Suppressor macrophage (primary cell): Measurements from ENCODE around the gene SRD5A1.

ENCODE experiments used
- DNase-seq, 4 experiments: peaks; one replicate each; pipeline ENCODE4 v3.0.0-alpha.2; 2020 to 2022

The SRD5A1 gene

DNA sequence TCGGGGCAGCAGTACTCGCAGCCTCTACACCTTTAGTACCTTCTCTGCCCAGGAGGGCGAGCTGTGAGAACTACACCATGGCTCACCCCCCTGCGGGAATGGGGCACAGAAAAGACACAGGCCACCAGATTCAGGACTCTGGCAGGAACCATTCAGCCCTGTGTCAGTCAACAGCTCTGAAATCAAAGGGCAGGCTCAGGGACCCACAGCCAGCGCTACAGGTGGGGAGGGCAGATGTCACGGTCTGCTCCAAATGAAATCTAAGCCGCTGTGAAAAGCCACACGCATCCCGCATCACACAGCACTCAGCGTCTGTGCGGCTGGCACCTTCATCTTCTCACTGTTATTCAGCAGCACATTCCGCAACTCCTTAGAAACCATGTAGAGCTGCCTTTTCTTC lies 28.3 kb upstream of the SRD5A1 start:
- DNase-seq = no peak

- peak in 1 of 4 experiments; percentile 6 for DNase-seq
These were observed 26.2 kb upstream of the SRD5A1 start for GRCh38 chr5:6606884-6607558.

- no peak for DNase-seq
These were observed 25.7 kb upstream of the SRD5A1 start for GRCh38 chr5:6607559-6607936.

- no peak for DNase-seq
These were observed 25.2 kb upstream of the SRD5A1 start for GRCh38 chr5:6608016-6608415.

DNA sequence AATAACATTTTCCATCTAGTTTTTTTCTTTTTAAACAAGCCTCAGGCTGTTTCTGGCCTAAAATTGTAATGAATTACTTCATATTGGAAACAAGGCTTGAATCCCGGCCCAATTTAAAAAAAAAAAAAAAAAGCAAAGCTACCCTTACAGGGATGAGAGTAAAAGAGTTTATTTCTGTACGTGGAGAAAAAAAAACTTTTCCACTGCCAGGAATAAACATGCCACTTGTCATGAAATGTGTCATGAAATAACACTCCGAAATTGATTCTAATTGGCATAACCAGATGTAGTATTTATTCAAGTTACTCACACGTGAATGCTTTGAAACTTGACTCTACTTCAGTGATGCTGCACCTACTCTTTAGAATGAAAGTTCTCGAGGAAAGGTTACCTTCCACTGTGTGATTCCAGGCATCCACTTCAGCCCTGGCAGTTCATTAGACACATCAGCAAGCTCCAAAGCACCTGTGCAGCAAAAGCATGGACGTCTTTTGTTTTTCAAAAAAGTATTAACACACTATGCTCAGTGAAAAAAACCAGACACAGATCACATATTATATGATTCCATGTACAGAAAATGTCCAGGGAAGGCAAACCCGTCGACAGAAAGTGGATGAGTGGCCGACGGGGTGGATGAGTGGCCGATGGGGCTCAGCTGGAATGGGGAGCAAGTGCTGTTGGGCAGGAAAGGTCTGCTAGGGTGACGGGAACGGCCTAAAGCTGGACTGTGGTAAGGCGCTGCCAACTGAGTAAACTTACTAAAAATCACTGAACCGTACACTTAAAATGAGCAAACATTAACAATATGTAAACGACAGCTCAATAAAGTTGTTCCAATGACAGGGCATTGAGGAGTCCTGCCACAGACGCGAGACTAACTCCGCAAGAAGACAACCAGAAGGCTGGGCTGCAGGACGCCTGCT lies 21.6 kb upstream of the SRD5A1 start:
- no peak for DNase-seq

DNA sequence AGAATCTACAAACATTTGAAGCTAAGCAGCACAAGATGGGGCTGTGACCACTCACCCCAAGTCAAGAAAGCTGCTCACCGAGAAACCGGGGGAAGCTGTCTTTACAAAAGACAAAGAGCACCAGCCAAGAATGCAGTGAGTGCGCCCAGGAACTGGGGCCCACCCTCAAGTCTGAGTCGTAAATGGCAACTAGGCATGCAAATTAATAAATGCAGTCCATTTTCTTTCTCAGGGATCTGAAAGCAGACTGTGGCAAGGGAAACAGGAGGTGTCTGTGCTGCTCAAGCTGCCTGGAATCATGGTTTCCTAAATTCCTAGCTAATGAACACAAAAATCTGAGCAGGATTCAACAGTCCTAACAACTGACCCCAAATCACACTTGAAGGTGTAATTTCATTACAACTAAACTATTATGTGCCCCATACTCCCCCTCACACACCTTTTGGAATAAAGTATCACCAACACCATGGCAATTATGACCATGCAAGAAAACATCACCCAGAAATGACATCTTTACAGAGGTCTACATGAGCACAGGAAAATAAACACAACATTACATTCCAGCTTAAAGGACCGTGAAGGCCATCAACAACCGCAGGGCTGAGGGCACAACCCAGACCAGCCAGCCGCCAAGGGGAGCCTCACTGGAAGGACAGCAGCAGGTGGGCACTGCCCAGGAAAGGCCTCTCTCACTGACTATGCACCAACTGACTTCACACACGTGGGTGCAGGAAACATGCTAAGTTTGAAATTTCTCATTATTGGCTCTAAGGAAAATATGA lies 18.0 kb upstream of the SRD5A1 start:
- no peak for DNase-seq

GRCh38 chr5:6616632-6617031 lies 16.6 kb upstream of the SRD5A1 start:
- no peak for DNase-seq

DNA sequence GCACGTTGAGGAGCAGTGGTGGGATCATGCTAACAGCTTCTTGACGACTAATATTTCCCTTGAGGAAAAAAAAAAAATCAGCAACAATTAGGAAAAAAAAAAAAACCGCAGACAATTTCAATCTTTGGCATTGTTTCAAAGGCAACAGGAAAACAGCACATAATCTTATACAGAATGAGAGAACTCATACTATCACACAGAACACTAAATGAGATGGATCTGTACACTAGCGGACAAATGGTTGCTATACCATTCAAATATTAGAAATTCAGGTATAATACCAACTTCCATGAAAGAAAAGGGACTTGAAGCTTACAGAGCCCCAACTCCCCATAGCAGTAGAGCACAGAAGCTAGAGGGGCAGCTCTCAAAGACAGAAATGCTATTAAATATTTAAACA lies 10.0 kb upstream of the SRD5A1 start:
- no peak for DNase-seq

GRCh38 chr5:6623941-6624340 lies 9.3 kb upstream of the SRD5A1 start:
- no peak for DNase-seq

DNA sequence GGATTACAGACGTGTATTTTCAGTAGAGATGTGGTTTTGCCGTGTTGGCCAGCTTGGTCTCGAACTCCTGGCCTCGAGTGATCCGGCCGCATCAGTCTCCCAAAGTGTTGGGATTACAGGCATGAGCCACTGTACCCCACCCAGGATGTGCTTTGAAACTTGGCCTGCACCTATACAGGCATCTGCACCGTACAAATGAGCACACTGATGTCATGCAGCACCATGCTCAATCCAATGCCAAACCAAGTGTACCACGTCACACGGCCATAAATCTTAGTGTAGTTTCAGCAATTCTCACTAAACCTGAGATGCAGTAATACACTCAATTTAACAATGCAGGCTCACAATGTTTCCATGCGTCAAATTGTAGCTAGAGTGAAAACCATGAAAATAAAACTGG lies 6.7 kb upstream of the SRD5A1 start:
- DNase-seq = no peak

- no peak for DNase-seq
These were observed 1.8 kb upstream of the SRD5A1 start for GRCh38 chr5:6631441-6631840.

DNA sequence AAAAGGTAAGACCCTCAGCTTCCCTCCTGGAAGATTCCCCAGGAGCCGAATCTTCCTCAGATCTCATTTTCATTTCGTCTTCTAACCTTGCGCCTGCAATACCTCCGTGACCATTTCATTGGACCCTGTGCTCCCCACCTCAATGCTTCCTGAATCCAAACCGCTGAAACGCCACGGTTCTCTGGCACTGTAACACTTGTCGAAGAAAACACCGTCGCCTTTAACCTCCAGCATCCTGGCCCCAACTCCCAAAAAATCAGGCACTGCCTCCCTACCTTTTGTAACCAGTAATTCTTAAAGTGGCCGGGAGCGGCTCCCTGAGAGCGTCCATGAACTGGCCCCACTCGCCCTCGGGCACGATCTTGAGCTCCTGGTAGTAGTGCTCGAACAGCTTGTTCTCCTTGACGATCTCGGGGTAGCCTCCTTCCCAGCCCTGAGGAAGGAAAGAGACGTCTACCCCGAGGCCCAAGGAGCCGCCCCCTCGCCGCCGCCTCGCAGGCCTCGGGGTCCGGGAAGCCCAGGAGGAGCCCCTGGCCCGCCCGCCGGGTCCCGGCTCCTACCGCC lies 834 bp upstream of the SRD5A1 start:
- DNase-seq = peak in 2 of 4 experiments; percentile 31 to 49

DNA sequence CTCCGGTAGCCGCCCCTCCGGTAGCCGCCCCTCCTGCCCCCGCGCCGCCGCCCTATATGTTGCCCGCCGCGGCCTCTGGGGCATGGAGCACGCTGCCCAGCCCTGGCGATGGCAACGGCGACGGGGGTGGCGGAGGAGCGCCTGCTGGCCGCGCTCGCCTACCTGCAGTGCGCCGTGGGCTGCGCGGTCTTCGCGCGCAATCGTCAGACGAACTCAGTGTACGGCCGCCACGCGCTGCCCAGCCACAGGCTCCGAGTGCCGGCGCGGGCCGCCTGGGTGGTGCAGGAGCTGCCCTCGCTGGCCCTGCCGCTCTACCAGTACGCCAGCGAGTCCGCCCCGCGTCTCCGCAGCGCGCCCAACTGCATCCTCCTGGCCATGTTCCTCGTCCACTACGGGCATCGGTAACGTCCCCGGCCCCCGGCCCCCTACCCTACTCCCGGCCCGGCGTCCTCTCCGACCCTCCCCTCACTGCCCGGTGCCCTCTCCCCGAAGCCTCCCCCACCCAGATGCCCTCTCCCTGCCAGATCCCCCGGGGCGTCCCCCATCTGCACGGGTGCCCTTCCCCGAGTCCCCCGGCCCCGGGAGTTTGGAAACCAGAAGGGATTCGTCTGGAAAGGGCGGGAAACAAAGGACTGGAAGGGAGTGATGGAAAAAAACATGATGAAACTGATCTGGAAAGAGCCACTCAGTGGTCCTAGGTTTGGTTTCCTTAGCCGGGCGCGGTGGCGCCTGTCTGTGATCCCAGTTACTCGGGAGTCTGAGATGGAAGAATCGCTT lies 417 bp downstream of the SRD5A1 start:
- peak; percentile 16 to 74 (median 50) for DNase-seq

- DNase-seq = peak; percentile 42 to 64 (median 58)
These were observed 1.1 kb downstream of the SRD5A1 start for GRCh38 chr5:6634306-6634705.

GRCh38 chr5:6634788-6635430 lies 1.7 kb downstream of the SRD5A1 start:
- no peak for DNase-seq

- no peak for DNase-seq
These were observed 3.1 kb downstream of the SRD5A1 start for GRCh38 chr5:6636293-6636692.

- DNase-seq = no peak
These were observed 3.8 kb downstream of the SRD5A1 start for GRCh38 chr5:6637022-6637421.

GRCh38 chr5:6637590-6637989 lies 4.3 kb downstream of the SRD5A1 start:
- DNase-seq = no peak

- peak; percentile 14 to 53 (median 25) for DNase-seq
These were observed 5.0 kb downstream of the SRD5A1 start for GRCh38 chr5:6638236-6638635.

DNA sequence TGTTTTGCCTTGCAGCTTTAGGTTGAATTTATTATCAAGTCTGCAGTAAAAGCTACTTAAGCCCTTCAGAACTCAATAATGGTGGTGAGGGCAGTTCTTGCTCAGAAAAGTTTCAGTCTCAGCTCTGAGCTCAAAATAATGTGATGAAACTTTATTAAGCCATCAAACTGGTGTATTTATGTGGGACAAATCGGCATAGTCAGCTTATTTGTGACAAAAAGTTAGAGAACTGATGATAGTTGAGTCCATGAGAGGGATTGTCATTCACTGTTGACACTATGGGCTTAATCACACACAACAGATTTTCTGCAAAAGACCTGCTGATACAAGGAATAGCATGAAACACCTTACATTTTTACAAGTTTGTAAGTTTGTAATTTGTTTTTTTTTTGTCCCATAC lies 9.4 kb downstream of the SRD5A1 start:
- no peak for DNase-seq

DNA sequence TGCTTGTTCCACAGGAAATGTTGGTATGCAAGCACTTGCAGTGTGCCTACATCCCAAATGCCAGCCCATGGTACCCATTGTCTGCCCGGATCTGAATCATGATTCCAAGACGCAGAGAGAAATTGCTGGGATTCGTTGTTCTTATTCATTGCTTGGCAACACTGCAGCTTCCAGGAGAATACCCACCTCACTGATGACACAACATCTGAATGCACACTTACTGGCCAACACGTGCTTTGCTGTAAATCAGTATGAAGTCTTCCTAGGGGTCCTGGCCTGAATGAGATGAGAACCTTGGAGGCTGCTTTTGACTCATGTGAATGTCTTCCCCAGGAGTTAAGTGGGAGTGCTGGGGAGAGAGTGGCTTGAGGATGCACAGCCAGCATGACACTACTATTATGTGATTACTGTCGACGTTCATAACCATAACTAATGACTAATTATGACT lies 11.6 kb downstream of the SRD5A1 start:
- DNase-seq = no peak
